SK-N-SH treated with all-trans-retinoic acid at 6 μM for 48 hours (cell line): Measurements from ENCODE around the gene ARAP2.

Experiments used
- ATAC-seq: fragments of 200-7000 bp; cut with Tn5 transposase; 3 replicates; pipeline ENCODE4 v1.9.1; 2020; ENCODE audit warnings: mild to moderate bottlenecking, moderate library complexity
- ARNTL ChIP-seq: fragments of 450-650 bp; formaldehyde crosslinking; IDR thresholded peaks from 2 replicates; pipeline ENCODE4 v1.5.0; 2020; ENCODE audit warnings: low read depth, mild to moderate bottlenecking, moderate library complexity, borderline replicate concordance
- CSDC2 ChIP-seq: fragments of 250-450 bp; sonication (Bioruptor Pico); IDR thresholded peaks from 2 replicates; pipeline ENCODE4 v1.5.0; 2020; ENCODE audit warnings: mild to moderate bottlenecking, moderate library complexity
- ESRRG ChIP-seq: fragments of 250-450 bp; sonication (Bioruptor Pico); IDR thresholded peaks from 2 replicates; pipeline ENCODE4 v1.6.1; 2021; ENCODE audit warnings: mild to moderate bottlenecking
- GLIS3 ChIP-seq: fragments of 250-450 bp; sonication (Bioruptor Pico); IDR thresholded peaks from 2 replicates; pipeline ENCODE4 v1.5.0; 2020; ENCODE audit warnings: mild to moderate bottlenecking, moderate library complexity
- OSR1 ChIP-seq: fragments of 250-450 bp; sonication (Bioruptor Pico); IDR thresholded peaks from 2 replicates; pipeline ENCODE4 v1.8.0; 2022; ENCODE audit warnings: moderate library complexity, mild to moderate bottlenecking, inconsistent platforms
- PATZ1 ChIP-seq: fragments of 250-450 bp; sonication (Bioruptor Pico); IDR thresholded peaks from 2 replicates; pipeline ENCODE4 v1.8.0; 2020; ENCODE audit warnings: mild to moderate bottlenecking, moderate library complexity, borderline replicate concordance
- POU6F1 ChIP-seq: fragments of 250-450 bp; sonication (Bioruptor Pico); IDR thresholded peaks from 2 replicates; pipeline ENCODE4 v1.8.0; 2021; ENCODE audit warnings: low read depth, mild to moderate bottlenecking, moderate library complexity, borderline replicate concordance
- PPARA ChIP-seq: fragments of 250-450 bp; sonication (Bioruptor Pico); IDR thresholded peaks from 2 replicates; pipeline ENCODE4 v1.5.0; 2020; ENCODE audit warnings: mild to moderate bottlenecking, borderline replicate concordance
- RARB ChIP-seq: fragments of 250-450 bp; sonication (Bioruptor Pico); IDR thresholded peaks from 2 replicates; pipeline ENCODE4 v1.8.0; 2021; ENCODE audit warnings: mild to moderate bottlenecking, moderate library complexity
- SNAI2 ChIP-seq: fragments of 250-450 bp; sonication (Bioruptor Pico); IDR thresholded peaks from 2 replicates; pipeline ENCODE4 v1.5.0; 2020; ENCODE audit warnings: mild to moderate bottlenecking, moderate library complexity
- TCF4 ChIP-seq: fragments of 250-450 bp; sonication (Bioruptor Pico); IDR thresholded peaks from 2 replicates; pipeline ENCODE4 v1.8.0; 2021; ENCODE audit warnings: mild to moderate bottlenecking, moderate library complexity, borderline replicate concordance
- TOX ChIP-seq: fragments of 250-450 bp; sonication (Bioruptor Pico); IDR thresholded peaks from 2 replicates; pipeline ENCODE4 v1.8.0; 2021; ENCODE audit warnings: mild to moderate bottlenecking, moderate library complexity, borderline replicate concordance
- TSHZ2 ChIP-seq: fragments of 250-450 bp; sonication (Bioruptor Pico); IDR thresholded peaks from 2 replicates; pipeline ENCODE4 v1.5.0; 2020; ENCODE audit warnings: mild to moderate bottlenecking, moderate library complexity
- ZC3H10 ChIP-seq: fragments of 250-450 bp; sonication (Bioruptor Pico); IDR thresholded peaks from 2 replicates; pipeline ENCODE4 v1.5.1; 2021; ENCODE audit warnings: mild to moderate bottlenecking, moderate library complexity
- ZFP30 ChIP-seq: fragments of 450-650 bp; formaldehyde crosslinking; IDR thresholded peaks from 2 replicates; pipeline ENCODE4 v1.5.0; 2022; ENCODE audit warnings: mild to moderate bottlenecking, moderate library complexity
- ZNF565 ChIP-seq: fragments of 450-650 bp; formaldehyde crosslinking; conservative IDR thresholded peaks from 2 replicates; pipeline ENCODE4 v1.5.0; 2020; ENCODE audit warnings: low read depth, mild to moderate bottlenecking, moderate library complexity
- ZNF70 ChIP-seq: fragments of 450-650 bp; formaldehyde crosslinking; IDR thresholded peaks from 2 replicates; pipeline ENCODE4 v1.5.0; 2020; ENCODE audit warnings: mild to moderate bottlenecking, moderate library complexity
- ZNF8 ChIP-seq: fragments of 450-650 bp; formaldehyde crosslinking; IDR thresholded peaks from 2 replicates; pipeline ENCODE4 v1.5.0; 2020; ENCODE audit warnings: mild to moderate bottlenecking, moderate library complexity
- TF ChIP-seq, protein P1 (sequence below): fragments of 250-450 bp; sonication (Bioruptor Pico); IDR thresholded peaks from 2 replicates; pipeline ENCODE4 v1.5.1; 2020; ENCODE audit warnings: low read depth, mild to moderate bottlenecking, moderate library complexity
- TF ChIP-seq, protein P2 (sequence below): fragments of 250-450 bp; sonication (Bioruptor Pico); IDR thresholded peaks from 2 replicates; pipeline ENCODE4 v1.5.1; 2021; ENCODE audit warnings: mild to moderate bottlenecking, moderate library complexity

ARAP2 gene

DNA sequence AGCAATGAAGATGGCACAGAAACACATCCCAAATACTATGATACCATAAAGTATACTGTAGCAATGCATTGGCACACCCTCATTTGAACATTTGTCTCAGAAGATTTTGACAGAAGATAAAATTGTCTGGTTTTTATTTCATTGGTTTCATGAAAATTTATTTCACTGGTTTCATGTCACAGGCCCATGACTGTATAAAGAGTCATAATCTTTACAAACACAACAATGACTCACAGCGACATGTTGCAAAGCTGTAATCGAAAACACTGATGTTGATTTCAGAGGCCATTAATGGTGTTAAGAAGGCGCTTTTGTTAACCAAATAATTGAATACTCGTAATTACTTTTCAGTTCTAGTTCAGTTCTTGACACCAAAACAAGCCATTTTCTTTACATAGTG lies 29.0 kb upstream of the ARAP2 start (continued):
- TF ChIP-seq TSHZ2 (CRISPR knock-in tag), result no peak

DNA sequence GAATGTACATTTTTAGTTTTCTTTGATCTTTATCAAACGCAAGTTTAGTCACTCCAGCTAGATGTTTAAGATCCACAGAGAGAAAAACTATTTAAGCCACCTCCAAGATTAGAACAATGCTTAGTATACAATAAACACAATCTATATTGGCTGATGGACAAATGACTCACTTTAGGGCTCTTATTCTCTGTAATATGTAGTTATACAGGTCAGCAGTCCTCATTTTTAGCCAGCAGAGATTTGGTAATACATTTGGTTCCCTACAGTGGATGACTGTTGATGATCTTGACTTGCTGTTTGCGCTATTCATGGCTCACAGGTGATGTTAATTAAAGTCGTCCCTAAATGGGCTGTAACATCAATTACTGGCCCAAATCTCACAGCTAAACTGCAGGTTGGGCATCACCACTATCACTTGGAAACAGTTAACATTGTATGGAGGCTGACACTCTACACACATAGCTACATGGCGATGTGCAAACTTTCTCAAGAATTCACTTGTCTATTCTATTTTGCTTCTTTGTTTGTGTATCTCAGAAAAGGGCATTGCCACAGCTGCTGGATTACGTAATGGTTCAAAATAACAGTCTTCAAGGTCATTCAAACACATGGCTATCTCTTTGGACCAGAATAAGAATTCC lies 25.3 kb upstream of the ARAP2 start:
- ATAC-seq, result no peak
- TF ChIP-seq, protein P1, sequence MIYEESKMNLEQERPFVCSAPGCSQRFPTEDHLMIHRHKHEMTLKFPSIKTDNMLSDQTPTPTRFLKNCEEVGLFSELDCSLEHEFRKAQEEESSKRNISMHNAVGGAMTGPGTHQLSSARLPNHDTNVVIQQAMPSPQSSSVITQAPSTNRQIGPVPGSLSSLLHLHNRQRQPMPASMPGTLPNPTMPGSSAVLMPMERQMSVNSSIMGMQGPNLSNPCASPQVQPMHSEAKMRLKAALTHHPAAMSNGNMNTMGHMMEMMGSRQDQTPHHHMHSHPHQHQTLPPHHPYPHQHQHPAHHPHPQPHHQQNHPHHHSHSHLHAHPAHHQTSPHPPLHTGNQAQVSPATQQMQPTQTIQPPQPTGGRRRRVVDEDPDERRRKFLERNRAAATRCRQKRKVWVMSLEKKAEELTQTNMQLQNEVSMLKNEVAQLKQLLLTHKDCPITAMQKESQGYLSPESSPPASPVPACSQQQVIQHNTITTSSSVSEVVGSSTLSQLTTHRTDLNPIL (CRISPR knock-in tag), result no peak
- TF ChIP-seq TOX (CRISPR knock-in tag) (no peak), CSDC2 (no peak), ZNF70 (CRISPR knock-in tag) (no peak), POU6F1 (CRISPR knock-in tag) (no peak), SNAI2 (CRISPR knock-in tag) (no peak), PPARA (CRISPR knock-in tag) (no peak), ESRRG (CRISPR knock-in tag) (no peak), GLIS3 (no peak), ZC3H10 (no peak), ZFP30 (no peak), PATZ1 (CRISPR knock-in tag) (no peak), TSHZ2 (CRISPR knock-in tag) (no peak), ZNF8 (CRISPR knock-in tag) (no peak), ZNF565 (CRISPR knock-in tag) (no peak), RARB (no peak)
- TF ChIP-seq, protein P2, sequence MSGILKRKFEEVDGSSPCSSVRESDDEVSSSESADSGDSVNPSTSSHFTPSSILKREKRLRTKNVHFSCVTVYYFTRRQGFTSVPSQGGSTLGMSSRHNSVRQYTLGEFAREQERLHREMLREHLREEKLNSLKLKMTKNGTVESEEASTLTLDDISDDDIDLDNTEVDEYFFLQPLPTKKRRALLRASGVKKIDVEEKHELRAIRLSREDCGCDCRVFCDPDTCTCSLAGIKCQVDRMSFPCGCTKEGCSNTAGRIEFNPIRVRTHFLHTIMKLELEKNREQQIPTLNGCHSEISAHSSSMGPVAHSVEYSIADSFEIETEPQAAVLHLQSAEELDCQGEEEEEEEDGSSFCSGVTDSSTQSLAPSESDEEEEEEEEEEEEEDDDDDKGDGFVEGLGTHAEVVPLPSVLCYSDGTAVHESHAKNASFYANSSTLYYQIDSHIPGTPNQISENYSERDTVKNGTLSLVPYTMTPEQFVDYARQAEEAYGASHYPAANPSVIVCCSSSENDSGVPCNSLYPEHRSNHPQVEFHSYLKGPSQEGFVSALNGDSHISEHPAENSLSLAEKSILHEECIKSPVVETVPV (CRISPR knock-in tag), result no peak
- TF ChIP-seq, all 23 proteins: peak for 0

DNA sequence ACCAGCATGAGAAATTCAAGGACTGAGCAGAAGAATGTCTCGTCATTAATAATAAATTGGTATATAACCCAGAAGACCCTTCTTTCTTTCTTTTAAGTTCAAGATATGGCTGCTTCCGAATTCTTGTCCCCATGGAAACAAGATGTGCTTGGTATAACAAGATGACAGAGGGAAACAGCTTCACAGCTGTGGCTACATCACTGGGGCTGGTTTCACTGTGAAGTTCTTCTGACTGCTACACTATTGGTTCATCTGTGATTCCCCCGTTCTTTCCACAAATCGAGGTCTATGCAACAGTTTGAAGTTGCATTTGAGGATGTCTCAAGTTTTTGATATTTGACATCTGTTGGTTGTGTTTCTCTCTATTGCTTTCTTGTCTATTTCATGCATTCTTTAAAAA lies 24.8 kb upstream of the ARAP2 start:
- no peak for ATAC-seq
- TF ChIP-seq TCF4 (CRISPR knock-in tag) (no peak), OSR1 (CRISPR knock-in tag) (no peak), PPARA (CRISPR knock-in tag) (no peak), ARNTL (CRISPR knock-in tag) (no peak), ZNF8 (CRISPR knock-in tag) (no peak)
- TF ChIP-seq, protein P2 (CRISPR knock-in tag), result no peak
- TF ChIP-seq, protein P1 (CRISPR knock-in tag), result no peak
- TF ChIP-seq, all 23 proteins: peak for 0
